ENCODE results near the gene TMEM53. TPM values are rescaled to one million over a fixed set of nuclear protein-coding genes. Genes with fewer than 3 reads are reported as not detected.

TMEM53 gene
- total and polyA plus RNA-seq, 2 of the 8 experiments (the other 6 are each of a cell fraction or from before 2014, with no cell fraction given), result 6.7 to 27.9 TPM

- 85% methylated on average over 7 of the region's 7 CpGs; no CpG with 5 or more reads in 1 of the 2 experiments for WGBS, 2 experiments (ENCODE audit: extremely low coverage in 1 of 2, insufficient coverage in 1 of 2, insufficient read length in 1 of 2, insufficient replicate concordance in 2 of 2, low coverage in 1 of 2, low lambda C conversion rate in 2 of 2, missing lambda C conversion rate in 1 of 2)
- H2BK120ac ChIP-seq (replicated peaks; ENCODE audit: low read depth, low read length), result no peak overlapping the region
- no peak overlapping the region for H3K9ac ChIP-seq (replicated peaks in 1 of 4; ENCODE audit: extremely low read depth in 1 of 4, low read depth in 3 of 4, low read length in 3 of 4)
- no peaks in the 10 kb centered on the region for H3K23me2 ChIP-seq (ENCODE audit: low read depth, low read length)
- peaks cover 0 to 3% (median 2%) of the 10 kb centered on the region in 4 experiments; a peak in 4 of 7 replicates for H3K4me1 ChIP-seq (replicated peaks in 1 of 4; ENCODE audit: control insufficient read depth in 3 of 4, insufficient read depth in 4 of 4, low read length in 3 of 4)
- no peaks in the 10 kb centered on the region for H3K79me2 ChIP-seq (ENCODE audit: control insufficient read depth in 1 of 2, insufficient read depth in 2 of 2, low read length in 2 of 2)
- H3K56ac ChIP-seq (replicated peaks; ENCODE audit: insufficient read length, low read depth, low read length), result no peak overlapping the region
- DNase-seq (ENCODE audit: low read depth in 1 of 2, low spot score in 2 of 2) (no peak), FAIRE-seq (no peak)
- no peak overlapping the region; the same call in 1 of the 2 replicates for H2BK5ac ChIP-seq (ENCODE audit: low read depth, low read length)
- peaks cover 21 to 70% (median 46%) of the 10 kb centered on the region in 4 experiments for H3K36me3 ChIP-seq (ENCODE audit: control insufficient read depth in 2 of 4, insufficient read depth in 4 of 4, low read length in 3 of 4)
- peaks cover 13% of the 10 kb centered on the region for H3K79me1 ChIP-seq (ENCODE audit: low read depth, low read length)
- no peak overlapping the region for H2AK5ac ChIP-seq (ENCODE audit: low read depth, low read length)
- no peak overlapping the region for H3K18ac ChIP-seq (ENCODE audit: extremely low read depth, low read length)
- H2BK12ac ChIP-seq (ENCODE audit: low read depth, low read length), result no peak overlapping the region
- no peak overlapping the region for H2AFZ ChIP-seq (ENCODE audit: low read length)
- no peak overlapping the region for H2BK20ac ChIP-seq (ENCODE audit: low read length)
- ChIA-PET POLR2A (ENCODE audit: partially characterized antibody) (interaction anchor here (23.6 kb wide), 1 partner anchor 16 kb away, joined by 633 read pairs; no protein-coding TSS in a partner anchor), CTCF (ENCODE audit: partially characterized antibody) (interaction anchor here (1.7 to 15.0 kb wide), 3 partner anchors 5 to 11 kb away, joined by 5 to 197 read pairs (median 11); no protein-coding TSS in a partner anchor)
- H4K20me1 ChIP-seq (replicated peaks in 1 of 2; ENCODE audit: control insufficient read depth in 1 of 2, insufficient read depth in 2 of 2, low read length in 2 of 2), result peaks cover 8 to 16% of the 10 kb centered on the region in 2 experiments
- no peak overlapping the region for H3K4me3 ChIP-seq (ENCODE audit: extremely low read depth in 1 of 4, insufficient read depth in 2 of 4, low read depth in 3 of 4, low read length in 4 of 4)
- H4K5ac ChIP-seq (ENCODE audit: insufficient read length, low read depth, low read length), result no peak overlapping the region
- no peak overlapping the region for H3K4me2 ChIP-seq (ENCODE audit: insufficient read depth in 1 of 2, low read depth in 2 of 2, low read length in 2 of 2)
- no peaks in the 10 kb centered on the region for H3K27me3 ChIP-seq (replicated peaks in 1 of 4; ENCODE audit: control insufficient read depth in 3 of 4, extremely low read depth in 1 of 4, insufficient read depth in 3 of 4, low read length in 3 of 4)
- no peak overlapping the region; the same call in 1 of the 2 replicates for H4K8ac ChIP-seq (ENCODE audit: extremely low read depth, insufficient read depth, low read length)
- H4K91ac ChIP-seq (replicated peaks; ENCODE audit: insufficient read length, low read length), result no peak overlapping the region
- no peak overlapping the region for H3K4ac ChIP-seq (replicated peaks; ENCODE audit: insufficient read length, low read depth, low read length)
- no peak overlapping the region for H3K27ac ChIP-seq (ENCODE audit: low read depth, low read length)
- no peak overlapping the region for H2BK15ac ChIP-seq (ENCODE audit: low read length)
- H3K23ac ChIP-seq (ENCODE audit: insufficient read length), result no peak overlapping the region
- no peaks in the 10 kb centered on the region for H3K9me3 ChIP-seq (ENCODE audit: insufficient read depth in 2 of 2, low read depth in 1 of 2, low read length in 1 of 2)
- no peak overlapping the region for H3K14ac ChIP-seq (ENCODE audit: insufficient read length)
- TF ChIP-seq ATF2 (IDR thresholded peaks at IDR 0.05; ENCODE audit: low read length), result no peak
- TF ChIP-seq TAF1 (IDR thresholded peaks at IDR 0.05; ENCODE audit: low read depth, low read length), result no peak
- TF ChIP-seq CBX8 (IDR thresholded peaks at IDR 0.05; ENCODE audit: borderline replicate concordance, low read depth, low read length), result no peak
- TF ChIP-seq POLR2A (IDR thresholded peaks at IDR 0.05; ENCODE audit: control extremely low read depth in 1 of 2, low read depth in 2 of 2, low read length in 2 of 2), result no peak
- TF ChIP-seq JUN (IDR thresholded peaks at IDR 0.05; ENCODE audit: low read depth, low read length), result no peak
- no peak for TF ChIP-seq CTCF (IDR thresholded peaks at IDR 0.05; ENCODE audit: control extremely low read depth in 1 of 3, insufficient read depth in 1 of 3, low read depth in 1 of 3, low read length in 3 of 3)
- TF ChIP-seq PHF8 (conservative IDR thresholded peaks at IDR 0.05; ENCODE audit: low read depth, low read length), result no peak
- TF ChIP-seq KDM1A (IDR thresholded peaks at IDR 0.05; ENCODE audit: borderline replicate concordance, low read length), result no peak
These were observed 29.5 kb downstream of the TMEM53 start for GRCh38 chr1:44644806-44645205.

Data from H1 (cell line).